Subcutaneous adipose tissue (tissue), 4 donors: ENCODE measurements around the gene DUS1L. TPM values are rescaled to one million over a fixed set of nuclear protein-coding genes. Genes with fewer than 3 reads are reported as not detected.

ENCODE experiments used
- CTCF ChIP-seq: fragments of 450-650 bp; IDR thresholded peaks from one replicate; pipeline ENCODE4 v1.5.1; 2016; ENCODE audit warnings: low read depth, mild to moderate bottlenecking, control low read depth, antibody characterized with exemption, moderate library complexity
- total RNA-seq, 4 donors: library from RNA; depleted of rRNA; stranded (reverse); fragments of >200 nt; gene quantifications; one replicate each; pipeline ENCODE4 v1.1.0, GENCODE V29; 2016

Gene DUS1L
- total RNA-seq, 4 donors from 2014 or later: 45.0 to 147 (median 52.3) TPM

DNA sequence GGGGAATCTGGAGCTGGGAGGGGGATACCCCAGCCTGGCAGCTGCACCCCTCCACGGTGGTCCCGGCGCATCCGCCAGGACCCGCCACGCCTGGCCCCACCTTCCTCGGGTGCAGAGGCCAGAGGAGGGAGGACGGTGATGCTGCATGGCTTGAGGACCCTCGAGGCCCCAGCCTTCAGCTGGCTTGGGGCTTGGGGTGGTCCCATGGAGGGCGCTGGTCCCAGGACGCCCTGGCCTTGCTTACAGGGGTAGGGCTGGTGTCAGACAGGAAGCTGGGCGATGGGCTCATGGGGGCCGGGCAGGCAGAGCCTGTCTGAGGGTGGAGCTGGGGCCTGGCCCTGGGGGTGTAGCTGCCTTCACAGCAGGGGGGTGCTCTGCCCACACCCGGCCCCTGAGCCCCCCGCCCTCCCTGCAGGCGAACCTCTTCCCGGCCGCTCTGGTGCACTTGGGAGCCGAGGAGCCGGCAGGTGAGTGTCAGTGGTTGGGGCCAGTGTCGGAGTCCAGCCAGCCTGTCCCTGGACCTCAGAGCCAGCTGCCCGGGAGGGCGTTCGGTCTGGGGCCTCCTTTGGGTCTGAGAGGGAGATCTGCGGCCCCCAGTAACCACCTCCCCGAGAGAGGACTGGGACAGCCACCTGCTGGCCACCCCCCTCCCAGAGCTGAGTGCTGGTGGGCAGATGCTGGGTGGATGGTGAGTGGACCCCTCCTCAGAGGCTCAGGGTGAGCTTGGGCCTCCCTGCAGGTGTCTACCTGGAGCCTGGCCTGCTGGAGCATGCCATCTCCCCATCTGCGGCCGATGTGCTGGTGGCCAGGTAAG, 49.3 kb downstream of the DUS1L start:
- no peak for TF ChIP-seq CTCF

DNA sequence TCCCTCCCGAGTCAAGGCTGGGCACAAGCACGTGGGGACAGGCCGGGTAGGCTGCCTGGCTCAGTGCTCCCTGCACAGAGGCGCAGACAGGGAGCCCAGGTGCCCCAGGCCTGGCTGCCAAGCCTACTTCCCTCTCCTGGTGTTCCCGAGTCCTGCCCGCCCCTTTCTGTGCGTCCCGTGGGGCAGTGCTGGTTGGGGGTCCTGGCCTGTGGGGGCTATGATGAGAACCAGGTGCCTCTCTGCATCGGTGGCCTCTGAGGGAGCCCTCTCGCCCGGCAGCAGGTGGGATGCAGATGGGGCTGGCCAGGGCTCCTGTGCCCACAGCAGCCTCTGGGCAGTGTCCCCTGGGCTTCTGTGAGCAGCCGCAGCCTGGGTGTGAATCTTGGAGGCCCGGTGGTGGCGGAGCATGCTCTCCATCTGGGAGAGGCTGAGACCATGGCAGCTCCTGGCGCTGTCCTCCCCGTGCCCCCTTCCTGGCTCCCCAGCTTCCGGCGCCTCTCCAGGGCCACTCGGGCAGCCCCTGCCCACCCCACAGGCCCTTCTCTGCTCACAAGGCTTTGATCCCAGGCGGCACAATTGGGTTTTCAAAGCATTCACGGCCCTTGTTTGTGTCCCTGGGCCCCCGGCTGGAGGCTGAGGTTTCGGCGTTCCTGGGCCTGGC, 50.2 kb downstream of the DUS1L start:
- TF ChIP-seq CTCF: no peak

DNA sequence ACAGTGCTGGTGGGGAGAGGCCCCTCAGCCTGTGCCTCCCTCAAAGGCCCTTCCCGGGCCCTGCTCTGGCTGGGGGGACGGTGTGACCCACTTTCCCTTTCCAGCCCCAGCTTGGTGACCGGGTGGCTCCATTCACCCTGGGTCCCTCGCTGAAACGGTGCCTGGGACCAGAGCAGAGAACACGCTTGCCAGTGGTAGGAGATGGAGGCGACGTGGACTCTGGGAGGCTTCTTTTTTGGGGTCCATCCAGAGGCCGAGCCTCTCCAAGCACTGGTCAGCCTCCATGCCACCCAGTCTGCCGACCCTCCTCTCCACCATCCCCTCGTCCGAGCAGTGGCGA, 50.7 kb downstream of the DUS1L start:
- TF ChIP-seq CTCF: no peak

GRCh38 chr17:82014432-82014831, 51.2 kb downstream of the DUS1L start:
- TF ChIP-seq CTCF: no peak

DNA sequence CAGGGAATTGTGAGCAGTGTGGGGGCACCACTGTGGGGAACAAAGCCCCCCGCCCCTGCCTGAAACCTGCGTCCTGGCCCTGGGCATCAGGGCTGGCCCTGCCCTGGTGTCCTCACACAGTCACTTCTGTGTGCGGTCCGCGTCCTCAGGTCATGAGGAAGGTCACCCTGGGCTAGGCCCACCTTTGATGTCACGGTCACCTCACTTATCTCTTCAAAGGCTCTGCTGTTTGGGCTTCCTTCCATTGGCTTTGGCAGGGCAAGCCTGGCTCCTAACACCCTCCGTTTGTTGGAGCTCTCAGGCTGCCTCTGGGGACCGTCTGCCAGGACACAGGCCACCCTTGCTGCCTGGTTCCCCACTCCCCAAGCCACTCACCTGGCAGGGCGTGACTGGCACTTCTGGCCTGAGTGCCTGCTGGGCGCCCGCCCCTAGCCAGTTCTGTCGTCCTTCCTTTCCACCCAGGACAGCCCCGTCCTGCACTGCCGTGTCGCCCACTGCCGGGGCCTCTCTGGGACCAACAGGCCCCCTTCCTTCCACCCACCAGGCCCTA, 51.8 kb downstream of the DUS1L start:
- TF ChIP-seq CTCF: no peak

DNA sequence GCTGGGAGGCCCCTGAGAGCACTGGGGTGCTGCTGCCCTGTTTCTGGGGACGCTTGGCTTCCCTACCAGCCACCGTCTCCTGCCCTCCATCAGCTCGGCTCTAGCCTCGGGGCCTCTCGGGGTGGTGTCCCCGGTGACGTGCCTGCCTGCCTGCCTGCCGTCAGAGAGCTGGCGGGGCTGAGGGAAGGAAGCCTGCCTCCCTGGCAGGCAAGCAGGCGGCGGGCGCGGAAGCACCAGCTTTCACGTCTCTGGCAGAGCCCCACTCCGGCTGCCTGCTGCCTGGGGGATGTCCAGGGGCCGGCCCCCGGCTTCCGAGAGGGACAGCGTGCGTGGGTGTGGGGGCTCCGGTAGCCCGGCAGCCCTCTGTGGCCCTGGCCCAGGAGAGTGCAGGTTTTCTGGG, 52.3 kb downstream of the DUS1L start:
- no peak for TF ChIP-seq CTCF

DNA sequence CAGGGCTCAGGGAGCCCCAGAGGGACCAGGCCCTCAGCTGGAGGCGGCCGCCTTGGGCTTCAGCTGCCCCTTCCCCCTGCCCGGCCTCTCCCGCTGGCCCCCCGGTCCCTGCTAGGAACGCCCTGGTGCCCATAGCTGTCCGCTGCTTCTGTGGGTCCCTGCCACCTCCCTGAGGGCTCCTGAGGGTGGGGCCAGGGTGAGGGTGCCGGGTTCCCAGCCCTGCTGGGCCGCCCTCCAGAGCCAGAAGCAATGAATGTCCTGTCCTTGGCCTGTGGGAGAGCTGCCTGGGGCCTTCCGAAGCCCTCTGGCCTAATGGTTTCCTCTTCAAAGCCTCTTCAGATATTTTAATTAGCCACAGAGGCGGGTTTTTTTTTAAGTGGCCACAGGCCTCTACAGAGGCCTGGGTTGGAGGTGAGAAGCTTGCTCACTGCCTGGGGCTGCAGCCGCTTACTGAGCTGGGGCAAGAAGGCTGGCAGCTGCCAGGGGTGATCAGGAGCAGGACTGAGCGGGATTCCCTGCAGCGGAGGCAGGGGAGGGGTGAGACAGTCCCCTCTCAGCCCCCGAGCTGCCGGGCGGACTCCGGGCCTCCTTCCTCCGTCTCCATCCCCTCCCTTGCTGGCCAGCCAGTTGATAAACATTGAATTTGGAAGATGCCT, 52.8 kb downstream of the DUS1L start:
- no peak for TF ChIP-seq CTCF
